GM12878 (cell line): ENCODE results near the gene ABHD6. TPM values are rescaled to one million over a fixed set of nuclear protein-coding genes. Genes with fewer than 3 reads are reported as not detected.

ENCODE experiments used
- BRCA1 ChIP-seq: IDR thresholded peaks from 2 replicates; pipeline ENCODE4 v1.6.1; 2011; ENCODE audit warnings: low read depth, low read length, improper control_type of control experiment
- CBX3 ChIP-seq: fragments of 200-600 bp; sonication (generic); IDR thresholded peaks from 2 replicates; pipeline ENCODE4 v1.6.1; 2016; ENCODE audit warnings: low read depth, borderline replicate concordance
- CREM ChIP-seq: IDR thresholded peaks from 2 replicates; pipeline ENCODE4 v1.6.1; 2014; ENCODE audit warnings: antibody characterized with exemption, low read depth
- ETV6 ChIP-seq, 2 experiments: fragments of 450-650 bp in 1 of 2; IDR thresholded peaks in 1 of 2; conservative IDR thresholded peaks in 1 of 2; 2 replicates each; pipeline ENCODE4 v1.6.1; 2014; ENCODE audit warnings: antibody characterized with exemption in 1 of 2, borderline replicate concordance in 1 of 2, low read depth in 1 of 2, mild to moderate bottlenecking in 1 of 2, moderate library complexity in 1 of 2
- FOS ChIP-seq: IDR thresholded peaks from 3 replicates; pipeline ENCODE4 v1.6.1; 2011; ENCODE audit warnings: borderline replicate concordance; ENCODE audit not compliant: insufficient read length; ENCODE audit errors: extremely low read depth
- GATAD2B ChIP-seq: fragments of 450-650 bp; conservative IDR thresholded peaks from 2 replicates; pipeline ENCODE4 v1.6.1; 2017; ENCODE audit warnings: low read depth, mild to moderate bottlenecking, moderate library complexity
- HDGF ChIP-seq: fragments of 450-650 bp; IDR thresholded peaks from 2 replicates; pipeline ENCODE4 v1.6.1; 2016; ENCODE audit warnings: antibody characterized with exemption
- JUND ChIP-seq: IDR thresholded peaks from 2 replicates; pipeline ENCODE4 v1.6.1; 2012; ENCODE audit warnings: low read depth, mild to moderate bottlenecking, low read length, improper control_type of control experiment, moderate library complexity
- KDM1A ChIP-seq: fragments of 200-600 bp; sonication (generic); IDR thresholded peaks from 2 replicates; pipeline ENCODE4 v1.6.1; 2016; ENCODE audit warnings: borderline replicate concordance
- MXI1 ChIP-seq: fragments of 150-350 bp; IDR thresholded peaks from 2 replicates; pipeline ENCODE4 v1.6.1; 2011; ENCODE audit warnings: low read depth, mild to moderate bottlenecking, inconsistent platforms, low read length, improper control_type of control experiment
- NR2C2 ChIP-seq: IDR thresholded peaks from 2 replicates; pipeline ENCODE4 v1.6.1; 2011; ENCODE audit warnings: borderline replicate concordance, low read depth; ENCODE audit not compliant: control insufficient read depth, insufficient read length
- NR2F1 ChIP-seq: fragments of 450-650 bp; conservative IDR thresholded peaks from 2 replicates; pipeline ENCODE4 v1.6.1; 2017; ENCODE audit warnings: mild to moderate bottlenecking
- PAX8 ChIP-seq: fragments of 450-650 bp; IDR thresholded peaks from 2 replicates; pipeline ENCODE4 v1.6.1; 2017; ENCODE audit warnings: mild to moderate bottlenecking, moderate library complexity
- POLR2A ChIP-seq: IDR thresholded peaks from 2 replicates; pipeline ENCODE4 v1.6.1; 2011; ENCODE audit warnings: low read depth, mild to moderate bottlenecking, low read length
- POLR2AphosphoS5 ChIP-seq: IDR thresholded peaks from 2 replicates; pipeline ENCODE4 v1.6.1; 2011; ENCODE audit warnings: mild to moderate bottlenecking, low read length, inconsistent platforms
- STAT1 ChIP-seq: fragments of 450-650 bp; conservative IDR thresholded peaks from 2 replicates; pipeline ENCODE4 v1.6.1; 2014; ENCODE audit warnings: antibody characterized with exemption, mild to moderate bottlenecking
- STAT3 ChIP-seq: IDR thresholded peaks from 2 replicates; pipeline ENCODE4 v1.6.1; 2011; ENCODE audit warnings: low read depth, low read length, improper control_type of control experiment
- TCF12 ChIP-seq: IDR thresholded peaks from 2 replicates; pipeline ENCODE4 v1.6.1; 2011; ENCODE audit warnings: low read depth, mild to moderate bottlenecking, low read length
- WRNIP1 ChIP-seq: IDR thresholded peaks from 2 replicates; pipeline ENCODE4 v1.6.1; 2011; ENCODE audit warnings: low read depth, low read length, improper control_type of control experiment, borderline replicate concordance
- ZNF217 ChIP-seq: fragments of 450-650 bp; IDR thresholded peaks from 2 replicates; pipeline ENCODE4 v1.6.1; 2017; ENCODE audit warnings: antibody characterized with exemption, mild to moderate bottlenecking
- ZSCAN29 ChIP-seq: fragments of 450-650 bp; IDR thresholded peaks from 2 replicates; pipeline ENCODE4 v1.6.1; 2017; ENCODE audit warnings: mild to moderate bottlenecking, moderate library complexity
- polyA plus RNA-seq, 11 experiments: library from polyadenylated mRNA; depleted of rRNA in 4 of 11; unstranded in 6 of 11; stranded (reverse) in 5 of 11; fragments of >200 nt; fragmentation: Nextera tagmentation in 4 of 11; fragmentation: Illumina TruSeq in 1 of 11; extraction: Ambion mirVana in 4 of 11; extraction: Trizol in 1 of 11; gene quantifications; 1 replicate in 1 of 11; 2 replicates in 10 of 11; pipeline versions ENCODE4 v1.2.1 to v1.2.3, GENCODE V29; 2011 to 2016; ENCODE audit warnings: inconsistent platforms in 2 of 11, missing spikeins in 2 of 11, low read depth in 1 of 11
- total RNA-seq, 4 experiments: library from RNA; depleted of rRNA in 3 of 4; stranded (reverse); fragments of >200 nt in 3 of 4; fragmentation: Illumina TruSeq in 1 of 4; extraction: Trizol in 1 of 4; gene quantifications; 2 replicates each; pipeline versions ENCODE4 v1.2.1 to v1.2.3, GENCODE V29; 2013 to 2021
- TF ChIP-seq, protein P1 (sequence below): IDR thresholded peaks from 2 replicates; pipeline ENCODE4 v1.6.1; 2012; ENCODE audit warnings: low read depth, low read length, improper control_type of control experiment
- TF ChIP-seq, protein P2 (sequence below): fragments of 450-650 bp; IDR thresholded peaks from 2 replicates; pipeline ENCODE4 v1.6.1; 2017; ENCODE audit warnings: mild to moderate bottlenecking, moderate library complexity
- TF ChIP-seq, protein P3 (sequence below): fragments of 450-650 bp; IDR thresholded peaks from 2 replicates; pipeline ENCODE4 v1.6.1; 2017; ENCODE audit warnings: mild to moderate bottlenecking, moderate library complexity

The ABHD6 gene
- total and polyA plus RNA-seq, 10 of the 15 experiments (the other 5 are each of a cell fraction or from before 2014, with no cell fraction given) = 1.4 to 33.2 (median 3.2) TPM

DNA sequence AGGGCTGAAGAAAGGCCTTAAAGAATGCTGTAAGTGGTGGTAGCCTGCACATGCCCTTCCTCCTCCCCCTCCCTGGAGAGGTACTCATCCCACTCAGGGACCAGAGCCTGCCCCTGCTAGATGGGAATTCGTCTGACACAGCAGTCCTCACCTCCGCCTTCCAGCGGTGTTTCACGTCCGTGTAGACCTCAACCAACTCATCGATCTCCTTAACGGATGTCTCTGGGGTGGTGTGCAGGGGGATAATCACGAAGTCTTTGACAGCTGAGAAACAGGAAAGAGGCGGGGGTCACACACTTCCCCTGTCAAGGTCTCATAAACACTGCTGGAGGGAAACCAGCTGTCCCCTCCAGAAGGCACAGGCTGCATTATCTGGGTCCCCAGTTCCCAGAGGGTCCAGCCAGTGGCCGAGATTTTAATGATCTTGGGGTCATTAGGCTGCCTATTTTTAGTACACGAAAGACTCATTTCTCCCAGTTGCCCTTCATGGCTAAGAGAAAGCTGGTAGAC is 36.7 kb upstream of the ABHD6 start (continued):
- TF ChIP-seq, protein P1, sequence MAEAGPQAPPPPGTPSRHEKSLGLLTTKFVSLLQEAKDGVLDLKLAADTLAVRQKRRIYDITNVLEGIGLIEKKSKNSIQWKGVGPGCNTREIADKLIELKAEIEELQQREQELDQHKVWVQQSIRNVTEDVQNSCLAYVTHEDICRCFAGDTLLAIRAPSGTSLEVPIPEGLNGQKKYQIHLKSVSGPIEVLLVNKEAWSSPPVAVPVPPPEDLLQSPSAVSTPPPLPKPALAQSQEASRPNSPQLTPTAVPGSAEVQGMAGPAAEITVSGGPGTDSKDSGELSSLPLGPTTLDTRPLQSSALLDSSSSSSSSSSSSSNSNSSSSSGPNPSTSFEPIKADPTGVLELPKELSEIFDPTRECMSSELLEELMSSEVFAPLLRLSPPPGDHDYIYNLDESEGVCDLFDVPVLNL = no peak
- TF ChIP-seq STAT3 = no peak
- TF ChIP-seq TCF12 = peak; percentile 81; the same call in 1 of the 2 replicates
- TF ChIP-seq POLR2AphosphoS5 = 0 out of 2 replicates have a peak, but pooled peaks have one; percentile 42
- peak in 1 of 2 experiments; percentile 49; a peak in 1 of 4 replicates for TF ChIP-seq ETV6 (conservative IDR thresholded peaks at IDR 0.05 in 1 of 2, IDR thresholded peaks at IDR 0.05 in 1 of 2; ENCODE audit: borderline replicate concordance in 1 of 2, low read depth in 1 of 2)
- 0 out of 2 replicates have a peak, but pooled peaks have one; percentile 17 for TF ChIP-seq HDGF
- no peak for TF ChIP-seq CBX3
- 0 out of 2 replicates have a peak, but pooled peaks have one; percentile 3 for TF ChIP-seq ZNF217
- no peak for TF ChIP-seq FOS
- TF ChIP-seq KDM1A = no peak
- no peak for TF ChIP-seq BRCA1
- no peak for TF ChIP-seq WRNIP1
- TF ChIP-seq POLR2A = 0 out of 2 replicates have a peak, but pooled peaks have one; percentile 25
- TF ChIP-seq NR2F1 = peak; percentile 83
- TF ChIP-seq STAT1 = no peak
- TF ChIP-seq NR2C2 = no peak
- TF ChIP-seq, protein P2, sequence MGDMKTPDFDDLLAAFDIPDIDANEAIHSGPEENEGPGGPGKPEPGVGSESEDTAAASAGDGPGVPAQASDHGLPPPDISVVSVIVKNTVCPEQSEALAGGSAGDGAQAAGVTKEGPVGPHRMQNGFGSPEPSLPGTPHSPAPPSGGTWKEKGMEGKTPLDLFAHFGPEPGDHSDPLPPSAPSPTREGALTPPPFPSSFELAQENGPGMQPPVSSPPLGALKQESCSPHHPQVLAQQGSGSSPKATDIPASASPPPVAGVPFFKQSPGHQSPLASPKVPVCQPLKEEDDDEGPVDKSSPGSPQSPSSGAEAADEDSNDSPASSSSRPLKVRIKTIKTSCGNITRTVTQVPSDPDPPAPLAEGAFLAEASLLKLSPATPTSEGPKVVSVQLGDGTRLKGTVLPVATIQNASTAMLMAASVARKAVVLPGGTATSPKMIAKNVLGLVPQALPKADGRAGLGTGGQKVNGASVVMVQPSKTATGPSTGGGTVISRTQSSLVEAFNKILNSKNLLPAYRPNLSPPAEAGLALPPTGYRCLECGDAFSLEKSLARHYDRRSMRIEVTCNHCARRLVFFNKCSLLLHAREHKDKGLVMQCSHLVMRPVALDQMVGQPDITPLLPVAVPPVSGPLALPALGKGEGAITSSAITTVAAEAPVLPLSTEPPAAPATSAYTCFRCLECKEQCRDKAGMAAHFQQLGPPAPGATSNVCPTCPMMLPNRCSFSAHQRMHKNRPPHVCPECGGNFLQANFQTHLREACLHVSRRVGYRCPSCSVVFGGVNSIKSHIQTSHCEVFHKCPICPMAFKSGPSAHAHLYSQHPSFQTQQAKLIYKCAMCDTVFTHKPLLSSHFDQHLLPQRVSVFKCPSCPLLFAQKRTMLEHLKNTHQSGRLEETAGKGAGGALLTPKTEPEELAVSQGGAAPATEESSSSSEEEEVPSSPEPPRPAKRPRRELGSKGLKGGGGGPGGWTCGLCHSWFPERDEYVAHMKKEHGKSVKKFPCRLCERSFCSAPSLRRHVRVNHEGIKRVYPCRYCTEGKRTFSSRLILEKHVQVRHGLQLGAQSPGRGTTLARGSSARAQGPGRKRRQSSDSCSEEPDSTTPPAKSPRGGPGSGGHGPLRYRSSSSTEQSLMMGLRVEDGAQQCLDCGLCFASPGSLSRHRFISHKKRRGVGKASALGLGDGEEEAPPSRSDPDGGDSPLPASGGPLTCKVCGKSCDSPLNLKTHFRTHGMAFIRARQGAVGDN = peak; percentile 82
- TF ChIP-seq, protein P3, sequence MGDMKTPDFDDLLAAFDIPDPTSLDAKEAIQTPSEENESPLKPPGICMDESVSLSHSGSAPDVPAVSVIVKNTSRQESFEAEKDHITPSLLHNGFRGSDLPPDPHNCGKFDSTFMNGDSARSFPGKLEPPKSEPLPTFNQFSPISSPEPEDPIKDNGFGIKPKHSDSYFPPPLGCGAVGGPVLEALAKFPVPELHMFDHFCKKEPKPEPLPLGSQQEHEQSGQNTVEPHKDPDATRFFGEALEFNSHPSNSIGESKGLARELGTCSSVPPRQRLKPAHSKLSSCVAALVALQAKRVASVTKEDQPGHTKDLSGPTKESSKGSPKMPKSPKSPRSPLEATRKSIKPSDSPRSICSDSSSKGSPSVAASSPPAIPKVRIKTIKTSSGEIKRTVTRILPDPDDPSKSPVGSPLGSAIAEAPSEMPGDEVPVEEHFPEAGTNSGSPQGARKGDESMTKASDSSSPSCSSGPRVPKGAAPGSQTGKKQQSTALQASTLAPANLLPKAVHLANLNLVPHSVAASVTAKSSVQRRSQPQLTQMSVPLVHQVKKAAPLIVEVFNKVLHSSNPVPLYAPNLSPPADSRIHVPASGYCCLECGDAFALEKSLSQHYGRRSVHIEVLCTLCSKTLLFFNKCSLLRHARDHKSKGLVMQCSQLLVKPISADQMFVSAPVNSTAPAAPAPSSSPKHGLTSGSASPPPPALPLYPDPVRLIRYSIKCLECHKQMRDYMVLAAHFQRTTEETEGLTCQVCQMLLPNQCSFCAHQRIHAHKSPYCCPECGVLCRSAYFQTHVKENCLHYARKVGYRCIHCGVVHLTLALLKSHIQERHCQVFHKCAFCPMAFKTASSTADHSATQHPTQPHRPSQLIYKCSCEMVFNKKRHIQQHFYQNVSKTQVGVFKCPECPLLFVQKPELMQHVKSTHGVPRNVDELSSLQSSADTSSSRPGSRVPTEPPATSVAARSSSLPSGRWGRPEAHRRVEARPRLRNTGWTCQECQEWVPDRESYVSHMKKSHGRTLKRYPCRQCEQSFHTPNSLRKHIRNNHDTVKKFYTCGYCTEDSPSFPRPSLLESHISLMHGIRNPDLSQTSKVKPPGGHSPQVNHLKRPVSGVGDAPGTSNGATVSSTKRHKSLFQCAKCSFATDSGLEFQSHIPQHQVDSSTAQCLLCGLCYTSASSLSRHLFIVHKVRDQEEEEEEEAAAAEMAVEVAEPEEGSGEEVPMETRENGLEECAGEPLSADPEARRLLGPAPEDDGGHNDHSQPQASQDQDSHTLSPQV = no peak
- TF ChIP-seq ZSCAN29 = peak; percentile 97
- TF ChIP-seq CREM = peak; percentile 9; the same call in 1 of the 2 replicates
- TF ChIP-seq JUND = no peak
- peak; percentile 43; the same call in 1 of the 2 replicates for TF ChIP-seq GATAD2B
- TF ChIP-seq MXI1 = no peak
- no peak for TF ChIP-seq PAX8
